HG03159 (cell line): ENCODE results near the gene UCK1.

ENCODE experiments used
- ATAC-seq: cut with Tn5 transposase; IDR thresholded peaks from one replicate; pipeline ENCODE4 v1.9.1; 2021; ENCODE audit warnings: mild to moderate bottlenecking, moderate library complexity; ENCODE audit not compliant: unreplicated experiment

UCK1 gene

GRCh38 chr9:131499254-131499767 lies 31.8 kb downstream of the UCK1 start:
- ATAC-seq, result no peak

GRCh38 chr9:131496844-131497405 lies 34.1 kb downstream of the UCK1 start:
- no peak for ATAC-seq

- no peak for ATAC-seq
These were observed 35.3 kb downstream of the UCK1 start for GRCh38 chr9:131495785-131496184.

GRCh38 chr9:131494296-131494870 lies 36.7 kb downstream of the UCK1 start:
- ATAC-seq, result no peak

- no peak for ATAC-seq
These were observed 39.0 kb downstream of the UCK1 start for GRCh38 chr9:131492070-131492469.

- ATAC-seq, result no peak
These were observed 39.9 kb downstream of the UCK1 start for GRCh38 chr9:131491001-131491710.

GRCh38 chr9:131490514-131490913 lies 40.5 kb downstream of the UCK1 start:
- no peak for ATAC-seq

- no peak for ATAC-seq
These were observed 43.4 kb downstream of the UCK1 start for GRCh38 chr9:131487621-131488031.

- ATAC-seq, result no peak
These were observed 44.1 kb downstream of the UCK1 start for GRCh38 chr9:131487001-131487400.

- no peak for ATAC-seq
These were observed 45.2 kb downstream of the UCK1 start for GRCh38 chr9:131485728-131486422.

GRCh38 chr9:131485206-131485605 lies 45.9 kb downstream of the UCK1 start:
- ATAC-seq, result no peak

- ATAC-seq, result no peak
These were observed 46.4 kb downstream of the UCK1 start for GRCh38 chr9:131484560-131485185.

- ATAC-seq, result no peak
These were observed 47.0 kb downstream of the UCK1 start for GRCh38 chr9:131484051-131484445.

GRCh38 chr9:131483319-131484050 lies 47.6 kb downstream of the UCK1 start:
- ATAC-seq, result no peak

GRCh38 chr9:131482343-131483006 lies 48.6 kb downstream of the UCK1 start:
- no peak for ATAC-seq

- ATAC-seq, result no peak
These were observed 49.4 kb downstream of the UCK1 start for GRCh38 chr9:131481441-131482342.

GRCh38 chr9:131480258-131480657 lies 50.8 kb downstream of the UCK1 start:
- no peak for ATAC-seq

- no peak for ATAC-seq
These were observed 52.2 kb downstream of the UCK1 start for GRCh38 chr9:131478911-131479310.

- ATAC-seq, result no peak
These were observed 52.6 kb downstream of the UCK1 start for GRCh38 chr9:131478421-131478868.
